Naive thymus-derived CD4-positive, alpha-beta T cell (primary cell): ENCODE data around the gene IFNA14. TPM values are rescaled to one million over a fixed set of nuclear protein-coding genes. Genes with fewer than 3 reads are reported as not detected.
"Not testable (repeated sequence)": the region's sequence is repeated elsewhere in the genome, so short reads cannot be mapped to it uniquely, and the experiment has no call there.

Source experiments
- ATAC-seq: fragments of 150-1000 bp; cut with Tn5 transposase; 2 replicates; pipeline ENCODE4 v1.10.0; 2021; ENCODE audit warnings: mild to moderate bottlenecking, moderate library complexity
- CTCF ChIA-PET: fragments of 350-600 bp; sonication (Branson Sonifier 250); formaldehyde crosslinking; loops from one replicate; lab custom pipeline; 2021; ENCODE audit warnings: antibody characterized with exemption; lab: Charles Lee
- POLR2A ChIA-PET: fragments of 350-600 bp; sonication (Branson Sonifier 250); formaldehyde crosslinking; loops from one replicate; lab custom pipeline; 2021; ENCODE audit warnings: antibody characterized with exemption, inconsistent platforms; lab: Charles Lee
- DNase-seq, 9 donors: peaks; one replicate each; pipeline versions ENCODE4 v3.0.0 to v3.0.0-alpha.2; 2020 to 2022; ENCODE audit warnings: mixed read lengths in 1 of 9
- H3K27ac ChIP-seq: one replicate; pipeline ENCODE4 v1.7.0; 2013; ENCODE audit warnings: mild to moderate bottlenecking, low read depth, low read length, moderate library complexity
- H3K27me3 ChIP-seq, 2 donors: one replicate each; pipeline ENCODE4 v1.7.0; 2013; ENCODE audit warnings: low read length in 2 of 2, mild to moderate bottlenecking in 2 of 2, moderate library complexity in 2 of 2; ENCODE audit not compliant: control insufficient read depth in 2 of 2, insufficient read depth in 2 of 2
- H3K36me3 ChIP-seq, 3 experiments: 1 replicate in 2 of 3; 2 replicates in 1 of 3; pipeline ENCODE4 v1.7.0; 2013; ENCODE audit warnings: low read length in 3 of 3, mild to moderate bottlenecking in 3 of 3, moderate library complexity in 1 of 3; ENCODE audit not compliant: insufficient read depth in 3 of 3, control insufficient read depth in 2 of 3
- H3K4me1 ChIP-seq, 2 donors: one replicate each; pipeline ENCODE4 v1.7.0; 2013; ENCODE audit warnings: low read length in 2 of 2, mild to moderate bottlenecking in 2 of 2, moderate library complexity in 1 of 2; ENCODE audit not compliant: control insufficient read depth in 2 of 2, insufficient read depth in 2 of 2
- H3K4me3 ChIP-seq: 2 replicates; pipeline ENCODE4 v1.7.0; 2013; ENCODE audit warnings: mild to moderate bottlenecking, low read length
- H3K9me3 ChIP-seq, 3 experiments: 1 replicate in 2 of 3; 2 replicates in 1 of 3; pipeline ENCODE4 v1.7.0; 2013; ENCODE audit warnings: low read length in 3 of 3; ENCODE audit not compliant: control insufficient read depth in 2 of 3
- H3K27ac Mint-ChIP-seq, 9 donors: one replicate each; pipeline ENCODE4 v1.8.0; 2020 to 2022; ENCODE audit warnings: mixed read lengths in 9 of 9, mild to moderate bottlenecking in 8 of 9, moderate library complexity in 5 of 9, inconsistent platforms in 2 of 9
- H3K27me3 Mint-ChIP-seq, 5 donors: one replicate each; pipeline ENCODE4 v1.8.0; 2021 to 2022; ENCODE audit warnings: mixed read lengths in 5 of 5, mild to moderate bottlenecking in 1 of 5
- H3K36me3 Mint-ChIP-seq, 5 donors: one replicate each; pipeline ENCODE4 v1.8.0; 2020 to 2022; ENCODE audit warnings: mixed read lengths in 5 of 5, mild to moderate bottlenecking in 3 of 5, inconsistent platforms in 1 of 5
- H3K4me1 Mint-ChIP-seq, 7 donors: one replicate each; pipeline ENCODE4 v1.8.0; 2020 to 2022; ENCODE audit warnings: mixed read lengths in 7 of 7, mild to moderate bottlenecking in 3 of 7, inconsistent platforms in 1 of 7
- H3K4me3 Mint-ChIP-seq, 10 donors: one replicate each; pipeline ENCODE4 v1.8.0; 2020 to 2022; ENCODE audit warnings: mild to moderate bottlenecking in 10 of 10, mixed read lengths in 10 of 10, moderate library complexity in 6 of 10, inconsistent platforms in 2 of 10
- H3K9me3 Mint-ChIP-seq, 11 donors: one replicate each; pipeline ENCODE4 v1.8.0; 2020 to 2022; ENCODE audit warnings: mixed read lengths in 11 of 11, mild to moderate bottlenecking in 4 of 11, inconsistent platforms in 1 of 11, moderate library complexity in 1 of 11
- intact Hi-C, 2 donors: fragments of 100-400 bp; cut with micrococcal nuclease; formaldehyde crosslinking; loops; one replicate each; pipeline ENCODE4 v1.15.1; 2023
- polyA plus RNA-seq, 2 donors: library from polyadenylated mRNA; unstranded; fragments of 300-500 nt; fragmentation: Illumina TruSeq; gene quantifications; one replicate each; pipeline ENCODE4 v1.2.3, GENCODE V29; 2021
- total RNA-seq, 6 experiments: library from RNA in 5 of 6; stranded (reverse) in 5 of 6; gene quantifications; 1 replicate in 5 of 6; 2 replicates in 1 of 6; pipeline ENCODE4 v1.2.3 and lab custom pipeline; 2021 to 2026

IFNA14 gene
- total and polyA plus RNA-seq, 7 experiments from 2014 or later, result not detected

DNA sequence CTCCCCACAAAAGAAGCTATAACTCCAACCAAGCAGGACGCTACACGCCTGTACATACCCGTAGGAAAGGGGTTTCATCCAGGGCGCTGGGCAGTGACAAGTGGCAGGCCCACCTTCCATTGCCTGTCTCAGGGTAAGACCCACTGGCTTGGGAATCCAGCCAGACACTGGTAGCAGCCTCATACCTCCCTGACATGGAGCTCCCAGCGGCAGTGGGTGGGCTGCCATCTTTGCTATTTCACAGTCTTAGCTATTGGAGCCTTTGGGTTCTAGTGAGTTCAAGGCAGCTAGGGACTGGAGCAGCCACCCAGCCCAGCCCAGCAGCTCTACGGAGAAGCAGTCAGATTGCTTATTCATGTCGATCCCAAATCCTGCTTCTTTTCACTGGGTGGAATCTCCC is 29.5 kb downstream of the IFNA14 start:
- CTCF ChIA-PET, result interaction anchor here (0.7 kb wide), 1 partner anchor 42 kb away, joined by 3 read pairs; no protein-coding TSS in a partner anchor
- H3K4me1 Mint-ChIP-seq, result peaks cover 0 to 5% (median 3%) of the 10 kb centered on the region in 7 donors
- H3K4me3 ChIP-seq, result no peak overlapping the region
- no peaks in the 10 kb centered on the region for H3K9me3 ChIP-seq
- H3K36me3 ChIP-seq, result no peaks in the 10 kb centered on the region
- DNase-seq (no peak), ATAC-seq (no peak)
- peaks cover 0 to 4% (median 0%) of the 10 kb centered on the region in 11 donors for H3K9me3 Mint-ChIP-seq
- peaks cover 5 to 22% (median 6%) of the 10 kb centered on the region in 5 donors for H3K27me3 Mint-ChIP-seq
- intact Hi-C loops, result no loop called here
- H3K36me3 Mint-ChIP-seq, result no peaks in the 10 kb centered on the region
- POLR2A ChIA-PET, result no interaction called here
- H3K4me3 Mint-ChIP-seq, result no peak overlapping the region
- H3K27ac ChIP-seq, result no peak overlapping the region
- no peaks in the 10 kb centered on the region for H3K27me3 ChIP-seq
- H3K4me1 ChIP-seq, result no peaks in the 10 kb centered on the region
- no peak overlapping the region for H3K27ac Mint-ChIP-seq

DNA sequence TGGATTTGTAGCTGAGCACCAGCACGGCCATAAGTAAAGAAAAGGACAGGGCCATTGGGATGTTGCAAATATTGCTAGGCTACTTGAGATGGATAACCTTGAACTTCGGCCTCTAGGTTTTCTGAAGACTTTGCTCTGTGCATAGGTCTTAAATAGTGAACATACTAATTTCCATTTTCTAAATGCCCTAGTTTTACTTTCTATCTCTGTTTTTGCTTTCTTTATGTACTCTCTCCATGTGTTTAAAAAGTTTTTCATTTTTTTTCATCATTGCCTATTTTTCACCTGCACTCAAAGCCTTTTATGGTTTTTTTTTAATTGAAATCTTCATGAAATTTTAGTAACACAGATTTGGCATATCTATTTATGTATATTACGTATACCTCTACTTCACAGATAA is 32.8 kb downstream of the IFNA14 start, which contains the start of gene IFNA10:
Gene IFNA10, minus strand, starts transcription at position 101 of the 400 bp plus-strand sequence. Its CDS starts 46 bp downstream, at position 55.
- POLR2A ChIA-PET, ATAC-seq, CTCF ChIA-PET: not testable (repeated sequence)

DNA sequence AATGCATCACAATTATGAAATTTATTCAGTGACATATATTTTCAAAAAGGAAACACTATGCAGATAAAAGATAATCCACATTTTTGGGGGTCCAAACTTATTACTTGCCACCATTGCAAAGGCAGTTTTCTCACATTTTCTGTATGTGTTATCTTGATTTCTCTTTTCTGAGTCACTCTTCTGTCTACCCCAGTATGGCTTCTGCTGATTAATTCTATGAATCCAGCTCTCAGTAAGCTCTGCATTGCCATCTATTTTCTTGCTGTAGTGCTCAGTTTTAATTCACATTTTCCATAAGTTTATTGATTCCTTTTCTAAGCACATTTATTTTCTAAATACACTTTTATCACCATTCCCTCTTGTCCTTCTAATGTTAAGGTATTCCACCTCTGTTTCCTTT is 34.6 kb downstream of the IFNA14 start:
- Histone ChIP-seq H3K36me3 (no peaks in the 10 kb centered on the region), H3K27ac (no peak overlapping the region), H3K9me3 (no peaks in the 10 kb centered on the region), H3K4me3 (no peak overlapping the region), H3K27me3 (peaks cover 0 to 3% of the 10 kb centered on the region in 2 donors), H3K4me1 (no peaks in the 10 kb centered on the region)
- intact Hi-C loops, result no loop called here
- no peak for ATAC-seq
- H3K9me3 Mint-ChIP-seq, result peaks cover 0 to 6% (median 0%) of the 10 kb centered on the region in 11 donors
- H3K27me3 Mint-ChIP-seq, result peaks cover 12 to 36% (median 18%) of the 10 kb centered on the region in 5 donors
- H3K27ac Mint-ChIP-seq, result no peak overlapping the region
- no peaks in the 10 kb centered on the region for H3K36me3 Mint-ChIP-seq
- H3K4me1 Mint-ChIP-seq, result no peaks in the 10 kb centered on the region
- ChIA-PET CTCF (no interaction called here), POLR2A (no interaction called here)
- no peak for DNase-seq
- no peak overlapping the region for H3K4me3 Mint-ChIP-seq

More for the DNA sequence above, 32.8 kb downstream of the IFNA14 start, which contains the start of gene IFNA10:
- DNase-seq, H3K27me3 ChIP-seq, H3K4me1 ChIP-seq, H3K27ac ChIP-seq, H3K9me3 ChIP-seq, H3K36me3 Mint-ChIP-seq, H3K36me3 ChIP-seq, H3K27ac Mint-ChIP-seq, H3K9me3 Mint-ChIP-seq, H3K4me1 Mint-ChIP-seq, intact Hi-C loops, H3K4me3 Mint-ChIP-seq, H3K4me3 ChIP-seq: not testable (repeated sequence)
- peaks cover 4 to 27% (median 10%) of the 10 kb centered on the region in 5 donors for H3K27me3 Mint-ChIP-seq

DNA sequence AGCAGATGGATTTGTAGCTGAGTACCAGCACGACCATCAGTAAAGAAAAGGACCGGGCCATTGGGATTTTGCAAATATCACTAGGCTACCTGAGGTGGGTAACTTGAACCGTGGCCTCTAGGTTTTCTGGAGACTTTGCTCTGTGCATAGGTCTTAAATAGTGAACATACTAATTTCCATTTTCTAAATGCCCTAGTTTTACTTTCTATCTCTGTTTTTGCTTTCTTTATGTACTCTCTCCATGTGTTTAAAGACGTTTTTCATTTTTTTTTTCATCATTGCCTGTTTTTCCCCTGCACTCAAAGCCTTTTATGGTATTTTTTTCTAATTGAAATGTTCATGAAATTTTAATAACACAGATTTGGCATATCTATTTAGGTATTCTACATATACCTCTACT is 37.7 kb downstream of the IFNA14 start, which contains the start of gene IFNA7:
Gene IFNA7, minus strand, starts transcription at position 101 of the 400 bp plus-strand sequence. Its CDS starts 40 bp downstream, at position 61.
- H3K4me3 Mint-ChIP-seq, POLR2A ChIA-PET, H3K36me3 ChIP-seq, CTCF ChIA-PET, H3K27ac ChIP-seq, H3K9me3 Mint-ChIP-seq, ATAC-seq, H3K4me1 ChIP-seq, H3K4me3 ChIP-seq, H3K9me3 ChIP-seq, H3K27me3 ChIP-seq, H3K4me1 Mint-ChIP-seq, H3K27ac Mint-ChIP-seq, H3K36me3 Mint-ChIP-seq, intact Hi-C loops, DNase-seq: not testable (repeated sequence)
- H3K27me3 Mint-ChIP-seq, result peaks cover 12 to 37% (median 18%) of the 10 kb centered on the region in 5 donors

DNA sequence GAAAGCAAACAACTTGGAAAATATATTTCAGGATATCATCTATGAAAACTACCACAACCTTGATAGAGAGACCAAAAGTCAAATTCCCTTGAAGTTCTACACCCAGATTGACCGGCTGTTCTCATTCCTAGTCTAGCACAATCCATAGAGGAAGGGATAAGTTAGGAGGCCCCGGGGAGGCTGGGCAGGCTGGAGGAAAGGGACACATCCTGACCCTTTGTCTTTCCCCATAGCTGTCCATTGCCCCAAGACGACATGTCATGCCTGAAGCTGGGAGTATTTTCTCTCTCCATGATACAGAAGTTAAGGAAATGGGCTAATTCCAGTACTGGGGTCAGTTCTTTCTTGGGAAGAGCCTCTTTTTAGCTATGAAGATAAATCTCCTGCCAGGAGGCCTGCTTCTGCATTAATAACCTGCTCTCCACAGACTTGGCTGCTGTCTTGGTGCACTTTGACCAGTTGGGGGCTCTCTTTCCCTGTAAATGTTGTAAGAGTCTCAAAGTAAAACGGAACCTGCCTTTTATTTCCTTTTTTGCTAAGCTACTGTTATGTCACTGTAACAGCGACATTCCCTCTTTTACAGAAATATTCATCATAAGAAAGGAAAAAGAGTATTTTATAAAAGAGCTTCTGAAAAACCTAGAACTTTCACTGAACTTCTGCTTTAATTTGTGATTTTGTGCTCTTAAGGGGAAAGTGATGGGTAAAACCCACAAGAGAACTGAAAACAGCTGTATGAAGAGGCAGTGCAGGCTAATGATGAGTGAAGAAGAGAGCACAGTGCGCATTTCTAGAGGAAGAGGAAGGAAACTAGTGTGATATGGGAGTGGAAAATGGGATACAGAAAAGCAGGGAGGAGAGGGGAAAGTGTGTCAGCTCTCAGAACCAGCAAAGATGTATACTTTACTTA is 44.7 kb downstream of the IFNA14 start:
- H3K27me3 Mint-ChIP-seq, result peaks cover 0 to 22% (median 5%) of the 10 kb centered on the region in 5 donors
- H3K27me3 ChIP-seq, H3K4me1 ChIP-seq, H3K36me3 ChIP-seq, H3K36me3 Mint-ChIP-seq, H3K4me3 ChIP-seq, H3K9me3 Mint-ChIP-seq, H3K9me3 ChIP-seq, H3K27ac ChIP-seq, H3K4me1 Mint-ChIP-seq: not testable (repeated sequence)
- DNase-seq (peak in 7 of 9 donors; percentile 28 to 58 (median 48)), ATAC-seq (peak; percentile 89)
- H3K4me3 Mint-ChIP-seq, result peak overlapping the region; percentile 34 to 74 (median 58)
- intact Hi-C loops, result loop anchor here (1.0 to 5.0 kb wide), 5 partner anchors 132 to 594 kb away; no protein-coding TSS in a partner anchor
- CTCF ChIA-PET, result interaction anchor here (0.6 to 1.5 kb wide), 3 partner anchors 12 to 266 kb away, joined by 3 to 4 read pairs (median 3); no protein-coding TSS in a partner anchor
- POLR2A ChIA-PET, result interaction anchor here (0.6 kb wide), 1 partner anchor 140 kb away, joined by 3 read pairs; the partner anchor contains the start of gene KLHL9
- H3K27ac Mint-ChIP-seq, result peak overlapping the region in 1 of 9 donors; percentile 51
